H1 (cell line): ENCODE results near the gene EXOC3L1. TPM values are rescaled to one million over a fixed set of nuclear protein-coding genes. Genes with fewer than 3 reads are reported as not detected.

Source experiments
- CTCF ChIA-PET: fragments of 300-600 bp; sonication (Branson Sonifier 250); formaldehyde crosslinking; loops from one replicate; lab custom pipeline; 2021; ENCODE audit not compliant: partially characterized antibody; lab: Charles Lee
- POLR2A ChIA-PET: fragments of 300-600 bp; sonication (Branson Sonifier 250); formaldehyde crosslinking; loops from one replicate; lab custom pipeline; 2021; ENCODE audit warnings: inconsistent platforms; ENCODE audit not compliant: partially characterized antibody; lab: Charles Lee
- DNase-seq, 2 experiments: peaks; one replicate each; pipeline versions ENCODE4 v3.0.0 to v3.0.0-alpha.2; 2010 to 2022; ENCODE audit warnings: low spot score in 2 of 2, low read depth in 1 of 2, mixed read lengths in 1 of 2
- FAIRE-seq: peaks from 2 replicates; lab custom pipeline; 2011; peaks lifted over from hg19 to GRCh38; lab: Jason Lieb, UNC
- H2AFZ ChIP-seq: 2 replicates; pipeline ENCODE4 v1.8.1; 2012; ENCODE audit warnings: low read length, inconsistent platforms
- H2AK5ac ChIP-seq: 2 replicates; pipeline ENCODE4 v1.6.1; 2013; ENCODE audit warnings: low read depth, low read length
- H2BK120ac ChIP-seq: replicated peaks from 2 replicates; pipeline ENCODE3; 2013; ENCODE audit warnings: low read depth, low read length, inconsistent platforms
- H2BK12ac ChIP-seq: 2 replicates; pipeline ENCODE4 v1.6.1; 2013; ENCODE audit warnings: low read depth, low read length
- H2BK15ac ChIP-seq: 2 replicates; pipeline ENCODE4 v1.6.1; 2013; ENCODE audit warnings: low read length
- H2BK20ac ChIP-seq: 2 replicates; pipeline ENCODE4 v1.6.1; 2013; ENCODE audit warnings: low read length
- H2BK5ac ChIP-seq: 2 replicates; pipeline ENCODE4 v1.6.1; 2013; ENCODE audit warnings: low read depth, low read length
- H3K14ac ChIP-seq: 2 replicates; pipeline ENCODE4 v1.6.1; 2013; ENCODE audit warnings: inconsistent platforms; ENCODE audit not compliant: insufficient read length
- H3K18ac ChIP-seq: 2 replicates; pipeline ENCODE4 v1.6.1; 2013; ENCODE audit warnings: low read length; ENCODE audit errors: extremely low read depth
- H3K23ac ChIP-seq: 2 replicates; pipeline ENCODE4 v1.6.1; 2013; ENCODE audit warnings: inconsistent platforms; ENCODE audit not compliant: insufficient read length
- H3K23me2 ChIP-seq: 2 replicates; pipeline ENCODE4 v1.6.1; 2013; ENCODE audit warnings: low read depth, low read length
- H3K27ac ChIP-seq: 2 replicates; pipeline ENCODE4 v1.6.1; 2011; ENCODE audit warnings: low read depth, low read length, inconsistent platforms
- H3K27me3 ChIP-seq, 4 experiments: replicated peaks in 1 of 4; 1 replicate in 1 of 4; 2 replicates in 3 of 4; pipeline versions ENCODE4 v1.6.1 to v1.8.1; 2011 to 2013; ENCODE audit warnings: low read length in 3 of 4, mild to moderate bottlenecking in 3 of 4, inconsistent platforms in 2 of 4, mixed read lengths in 2 of 4, moderate library complexity in 1 of 4; ENCODE audit not compliant: control insufficient read depth in 3 of 4, insufficient read depth in 3 of 4; ENCODE audit errors: extremely low read depth in 1 of 4
- H3K36me3 ChIP-seq, 4 experiments: 2 replicates each; pipeline versions ENCODE4 v1.6.1 to v1.8.1; 2011 to 2013; ENCODE audit warnings: mild to moderate bottlenecking in 4 of 4, low read length in 3 of 4, moderate library complexity in 2 of 4, control low read depth in 1 of 4, inconsistent platforms in 1 of 4; ENCODE audit not compliant: insufficient read depth in 4 of 4, control insufficient read depth in 2 of 4
- H3K4ac ChIP-seq: replicated peaks from 2 replicates; pipeline ENCODE3; 2013; ENCODE audit warnings: low read length, low read depth, mixed read lengths, inconsistent platforms; ENCODE audit not compliant: insufficient read length
- H3K4me1 ChIP-seq, 4 experiments: replicated peaks in 1 of 4; 1 replicate in 1 of 4; 2 replicates in 3 of 4; pipeline versions ENCODE4 v1.6.1 to v1.8.1; 2011 to 2013; ENCODE audit warnings: low read length in 3 of 4, inconsistent platforms in 2 of 4, mixed read lengths in 1 of 4; ENCODE audit not compliant: insufficient read depth in 4 of 4, control insufficient read depth in 3 of 4
- H3K4me2 ChIP-seq, 2 experiments: 2 replicates each; pipeline versions ENCODE4 v1.6.1 to v1.8.1; 2011 to 2013; ENCODE audit warnings: low read depth in 2 of 2, low read length in 2 of 2, control low read depth in 1 of 2, inconsistent platforms in 1 of 2, mild to moderate bottlenecking in 1 of 2; ENCODE audit not compliant: insufficient read depth in 1 of 2
- H3K4me3 ChIP-seq, 4 experiments: fragments of 200-600, 300-600 bp in 1 of 4; sonication (generic), shearing (Covaris generic), sonication (Bioruptor Twin) in 1 of 4; 2 replicates each; pipeline versions ENCODE4 v1.5.1 to v1.8.1; 2011 to 2016; ENCODE audit warnings: low read length in 4 of 4, low read depth in 3 of 4, control low read depth in 2 of 4, inconsistent platforms in 2 of 4, mild to moderate bottlenecking in 2 of 4, mixed read lengths in 1 of 4, moderate library complexity in 1 of 4; ENCODE audit not compliant: insufficient read depth in 2 of 4; ENCODE audit errors: extremely low read depth in 1 of 4
- H3K56ac ChIP-seq: replicated peaks from 2 replicates; pipeline ENCODE3; 2013; ENCODE audit warnings: low read depth, mild to moderate bottlenecking, mixed read lengths, low read length, inconsistent platforms; ENCODE audit not compliant: insufficient read length
- H3K79me1 ChIP-seq: 2 replicates; pipeline ENCODE4 v1.6.1; 2013; ENCODE audit warnings: low read depth, low read length, control low read depth
- H3K79me2 ChIP-seq, 2 experiments: 2 replicates each; pipeline versions ENCODE4 v1.6.1 to v1.8.1; 2012 to 2013; ENCODE audit warnings: low read length in 2 of 2, mild to moderate bottlenecking in 2 of 2, inconsistent platforms in 1 of 2; ENCODE audit not compliant: insufficient read depth in 2 of 2, control insufficient read depth in 1 of 2
- H3K9ac ChIP-seq, 4 experiments: replicated peaks in 1 of 4; 1 replicate in 1 of 4; 2 replicates in 3 of 4; pipeline versions ENCODE4 v1.6.1 to v1.8.1; 2011 to 2013; ENCODE audit warnings: low read depth in 3 of 4, low read length in 3 of 4, control low read depth in 2 of 4, mild to moderate bottlenecking in 2 of 4, moderate library complexity in 2 of 4, inconsistent platforms in 1 of 4; ENCODE audit errors: extremely low read depth in 1 of 4
- H3K9me3 ChIP-seq, 2 experiments: 2 replicates each; pipeline versions ENCODE4 v1.6.1 to v1.8.1; 2012 to 2013; ENCODE audit warnings: mild to moderate bottlenecking in 2 of 2, moderate library complexity in 2 of 2, control low read depth in 1 of 2, inconsistent platforms in 1 of 2, low read depth in 1 of 2, low read length in 1 of 2, mixed read lengths in 1 of 2; ENCODE audit not compliant: insufficient read depth in 2 of 2
- H4K20me1 ChIP-seq, 2 experiments: replicated peaks in 1 of 2; 2 replicates each; pipeline versions ENCODE3 to v1.8.1; 2011 to 2013; ENCODE audit warnings: inconsistent platforms in 2 of 2, low read length in 2 of 2, mild to moderate bottlenecking in 1 of 2; ENCODE audit not compliant: insufficient read depth in 2 of 2, control insufficient read depth in 1 of 2
- H4K5ac ChIP-seq: 2 replicates; pipeline ENCODE4 v1.6.1; 2013; ENCODE audit warnings: low read length, low read depth, mixed read lengths, inconsistent platforms; ENCODE audit not compliant: insufficient read length
- H4K8ac ChIP-seq: 2 replicates; pipeline ENCODE4 v1.8.0; 2013; ENCODE audit warnings: mild to moderate bottlenecking, moderate library complexity, low read length, inconsistent platforms; ENCODE audit not compliant: insufficient read depth; ENCODE audit errors: extremely low read depth
- H4K91ac ChIP-seq: replicated peaks from 2 replicates; pipeline ENCODE3; 2013; ENCODE audit warnings: low read length, mixed read lengths, inconsistent platforms; ENCODE audit not compliant: insufficient read length
- BRCA1 ChIP-seq: IDR thresholded peaks from 2 replicates; pipeline ENCODE4 v1.6.1; 2012; ENCODE audit warnings: low read depth, low read length, improper control_type of control experiment
- SRF ChIP-seq: IDR thresholded peaks from 2 replicates; pipeline ENCODE4 v1.6.1; 2011; ENCODE audit warnings: mild to moderate bottlenecking, low read depth, low read length, moderate library complexity
- WGBS, 2 experiments: shearing (Covaris generic) in 1 of 2; methylation state at CpG; one replicate each; pipeline versions ENCODE4 v1.1.6 to v1.1.7; 2013 to 2015; ENCODE audit warnings: low lambda C conversion rate in 2 of 2, mixed read lengths in 2 of 2, inconsistent platforms in 1 of 2, low coverage in 1 of 2, missing lambda C conversion rate in 1 of 2; ENCODE audit not compliant: insufficient replicate concordance in 2 of 2, insufficient coverage in 1 of 2, insufficient read length in 1 of 2; ENCODE audit errors: extremely low coverage in 1 of 2, missing lambda C conversion rate in 1 of 2; 5-methylcytosine and 5-hydroxymethylcytosine counted together
- polyA plus RNA-seq, 7 experiments: library from polyadenylated mRNA; depleted of rRNA in 3 of 7; stranded (reverse) in 5 of 7; unstranded in 2 of 7; fragments of >200 nt in 5 of 7; fragments of 200-250 nt in 2 of 7; gene quantifications; 1 replicate in 5 of 7; 2 replicates in 1 of 7; 4 replicates in 1 of 7; pipeline versions ENCODE4 v1.2.1 to v1.2.3, GENCODE V29; 2011 to 2013; ENCODE audit warnings: missing spikeins in 2 of 7, mixed read lengths in 2 of 7
- total RNA-seq: library from RNA; stranded (reverse); fragmentation: NEBNext Ultra II Directional; extraction: Animal tissue kit (Norgen Biotek cat#: 25700); gene quantifications from 2 replicates; pipeline ENCODE4 v1.2.1, GENCODE V29; 2021

EXOC3L1 gene
- total and polyA plus RNA-seq, 2 of the 8 experiments (the other 6 are each of a cell fraction or from before 2014, with no cell fraction given), result 1.3 TPM

DNA sequence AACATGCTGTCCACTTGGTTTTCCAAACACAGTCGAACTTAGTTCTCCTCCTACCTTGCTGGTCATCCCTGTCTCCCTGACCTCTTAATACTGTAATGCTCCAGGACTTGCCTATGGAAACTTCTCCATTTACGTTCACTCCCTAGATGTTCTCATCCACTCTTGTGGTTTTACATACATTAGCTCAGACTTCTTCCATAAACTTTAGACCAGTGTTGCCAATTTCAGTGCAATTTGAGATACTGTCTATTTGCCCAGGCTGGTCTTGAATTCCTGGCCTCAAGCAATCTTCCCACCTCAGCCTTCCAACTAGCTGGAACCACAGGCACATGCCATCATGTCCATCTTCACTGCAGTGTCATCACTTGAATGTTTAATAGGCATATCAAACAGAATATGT lies 7.6 kb downstream of the EXOC3L1 start:
- H3K36me3 ChIP-seq, result no peaks in the 10 kb centered on the region; a peak in 1 of 8 replicates
- H3K4ac ChIP-seq, result no peak overlapping the region
- H4K91ac ChIP-seq, result no peak overlapping the region
- TF ChIP-seq SRF, result no peak
- TF ChIP-seq BRCA1, result no peak
- ChIA-PET POLR2A (interaction anchor here (1.3 to 4.0 kb wide), 3 partner anchors 8 to 31 kb away, joined by 4 to 19 read pairs (median 14); partner anchors contain the start of genes B3GNT9 and HSF4), CTCF (interaction anchor here (1.0 to 9.3 kb wide), 9 partner anchors 9 to 230 kb away, joined by 3 to 151 read pairs (median 5); partner anchors contain the start of genes CES3, ELMO3, FBXL8 and HSF4)
- peaks cover 0 to 5% of the 10 kb centered on the region in 2 experiments; a peak in 1 of 4 replicates for H3K79me2 ChIP-seq
- H3K4me1 ChIP-seq, result peaks cover 0 to 25% (median 20%) of the 10 kb centered on the region in 4 experiments; a peak in 5 of 7 replicates
- DNase-seq, result no peak
- H2BK20ac ChIP-seq, result no peak overlapping the region
- H4K8ac ChIP-seq, result no peak overlapping the region
- H3K9ac ChIP-seq, result no peak overlapping the region
- H3K79me1 ChIP-seq, result no peaks in the 10 kb centered on the region
- H3K23ac ChIP-seq, result no peak overlapping the region
- no peak overlapping the region for H3K27ac ChIP-seq
- H2AFZ ChIP-seq, result no peak overlapping the region
- peak overlapping the region in 1 of 2 experiments; percentile 67; a peak in 1 of 4 replicates for H3K4me2 ChIP-seq
- no peak overlapping the region for H2BK5ac ChIP-seq
- peaks cover 5 to 29% of the 10 kb centered on the region in 2 experiments for H4K20me1 ChIP-seq
- H3K4me3 ChIP-seq, result no peak overlapping the region
- FAIRE-seq, result no peak
- H3K56ac ChIP-seq, result no peak overlapping the region
- no peak overlapping the region for H2AK5ac ChIP-seq
- H3K14ac ChIP-seq, result no peak overlapping the region
- no peak overlapping the region for H2BK12ac ChIP-seq
- H3K23me2 ChIP-seq, result peaks cover 21% of the 10 kb centered on the region
- H3K9me3 ChIP-seq, result no peaks in the 10 kb centered on the region
- 100% methylated on average over 2 of the region's 2 CpGs; no CpG with 5 or more reads in 1 of the 2 experiments for WGBS, 2 experiments
- no peak overlapping the region for H2BK15ac ChIP-seq
- H2BK120ac ChIP-seq, result no peak overlapping the region
- no peak overlapping the region for H3K18ac ChIP-seq
- no peak overlapping the region for H4K5ac ChIP-seq
- peaks cover 8 to 43% (median 28%) of the 10 kb centered on the region in 4 experiments for H3K27me3 ChIP-seq
